ENCODE data around the gene PARD3.

PARD3 gene

GRCh38 chr10:34143466-34143865 is 671.6 kb downstream of the PARD3 start:
- ChIA-PET CTCF (no interaction called here), POLR2A (no interaction called here)

GRCh38 chr10:34141032-34141680 is 673.9 kb downstream of the PARD3 start:
- CTCF ChIA-PET: interaction anchor here (0.6 kb wide), 1 partner anchor 749 kb away, joined by 3 read pairs; no protein-coding TSS in a partner anchor
- TF ChIP-seq TARDBP (IDR thresholded peaks at IDR 0.05): no peak
- DNase-seq (ENCODE audit: extremely low spot score): no peak
- POLR2A ChIA-PET: no interaction called here

More at GRCh38 chr10:34143466-34143865, 671.6 kb downstream of the PARD3 start:
- TF ChIP-seq SUZ12 (IDR thresholded peaks at IDR 0.05) (no peak), HDGF (IDR thresholded peaks at IDR 0.05; ENCODE audit: borderline replicate concordance) (no peak), L3MBTL2 (conservative IDR thresholded peaks at IDR 0.05) (no peak), CTBP1 (IDR thresholded peaks at IDR 0.05; ENCODE audit: borderline replicate concordance) (no peak), BHLHE40 (IDR thresholded peaks at IDR 0.05; ENCODE audit: borderline replicate concordance) (no peak), SP1 (IDR thresholded peaks at IDR 0.05) (no peak), ZNF384 (IDR thresholded peaks at IDR 0.05) (no peak)
- TF ChIP-seq, protein P1, sequence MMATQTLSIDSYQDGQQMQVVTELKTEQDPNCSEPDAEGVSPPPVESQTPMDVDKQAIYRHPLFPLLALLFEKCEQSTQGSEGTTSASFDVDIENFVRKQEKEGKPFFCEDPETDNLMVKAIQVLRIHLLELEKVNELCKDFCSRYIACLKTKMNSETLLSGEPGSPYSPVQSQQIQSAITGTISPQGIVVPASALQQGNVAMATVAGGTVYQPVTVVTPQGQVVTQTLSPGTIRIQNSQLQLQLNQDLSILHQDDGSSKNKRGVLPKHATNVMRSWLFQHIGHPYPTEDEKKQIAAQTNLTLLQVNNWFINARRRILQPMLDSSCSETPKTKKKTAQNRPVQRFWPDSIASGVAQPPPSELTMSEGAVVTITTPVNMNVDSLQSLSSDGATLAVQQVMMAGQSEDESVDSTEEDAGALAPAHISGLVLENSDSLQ (IDR thresholded peaks at IDR 0.05): no peak
- no peak for DNase-seq (ENCODE audit: extremely low spot score)

GRCh38 chr10:34139559-34139958 is 675.5 kb downstream of the PARD3 start:
- CTCF ChIA-PET: no interaction called here
- TF ChIP-seq TARDBP (IDR thresholded peaks at IDR 0.05) (no peak), FOXK2 (IDR thresholded peaks at IDR 0.05) (no peak), ARNT (IDR thresholded peaks at IDR 0.05) (no peak), L3MBTL2 (conservative IDR thresholded peaks at IDR 0.05) (no peak), SP1 (IDR thresholded peaks at IDR 0.05) (no peak), ELF4 (IDR thresholded peaks at IDR 0.05) (no peak), FOXA1 (IDR thresholded peaks at IDR 0.05) (no peak)
- TF ChIP-seq, protein P1 (IDR thresholded peaks at IDR 0.05): peak; percentile 61
- no peak for DNase-seq (ENCODE audit: extremely low spot score)
- POLR2A ChIA-PET: no interaction called here

DNA sequence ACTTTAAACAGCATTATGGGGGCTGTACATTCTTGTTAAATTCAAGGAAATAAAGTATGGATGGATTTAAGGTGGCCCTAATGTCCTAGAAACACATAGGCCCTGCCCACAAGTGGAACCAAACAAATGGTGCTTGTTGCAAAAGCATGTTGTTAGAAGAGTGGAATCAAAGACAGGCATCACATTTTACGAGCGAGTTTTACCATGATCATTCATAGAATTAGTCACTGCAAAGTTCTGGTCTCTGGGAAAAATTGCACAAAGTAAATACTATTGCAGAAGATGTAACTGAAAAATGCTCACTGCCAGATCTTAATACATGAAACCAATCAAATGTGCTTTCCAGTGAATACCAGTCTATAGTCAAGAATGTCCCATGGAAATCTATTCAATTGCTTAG is 677.1 kb downstream of the PARD3 start:
- ChIA-PET CTCF (no interaction called here), POLR2A (no interaction called here)
- DNase-seq (ENCODE audit: extremely low spot score): no peak
- TF ChIP-seq FOXA1 (IDR thresholded peaks at IDR 0.05) (no peak), CTBP1 (IDR thresholded peaks at IDR 0.05; ENCODE audit: borderline replicate concordance) (no peak), ZNF384 (IDR thresholded peaks at IDR 0.05) (no peak)
- TF ChIP-seq, protein P1 (IDR thresholded peaks at IDR 0.05): no peak

DNA sequence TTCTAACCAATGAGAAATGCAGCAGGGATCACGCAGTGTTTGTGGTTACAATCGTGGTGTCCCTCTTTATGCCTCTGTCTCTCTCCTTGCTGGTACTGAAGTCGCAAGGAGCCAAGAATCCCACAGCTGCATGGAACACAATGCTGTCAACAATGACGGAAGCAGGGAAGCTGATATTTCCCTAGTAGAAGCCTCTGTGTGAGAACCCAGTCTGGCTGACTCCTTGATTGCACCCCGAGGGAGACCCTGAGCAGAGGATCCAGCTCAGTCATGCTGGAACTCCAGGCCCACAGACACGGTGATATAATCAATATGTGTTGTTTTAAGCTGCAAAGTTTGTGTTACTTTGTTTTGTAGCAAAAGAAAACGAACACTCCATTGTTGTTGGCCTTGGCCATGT is 677.9 kb downstream of the PARD3 start:
- TF ChIP-seq SP1 (IDR thresholded peaks at IDR 0.05): no peak
- TF ChIP-seq FOXK2 (IDR thresholded peaks at IDR 0.05): no peak
- no peak for TF ChIP-seq FOXM1 (IDR thresholded peaks at IDR 0.05; ENCODE audit: borderline replicate concordance)
- no peak for TF ChIP-seq HDGF (IDR thresholded peaks at IDR 0.05; ENCODE audit: borderline replicate concordance)
- TF ChIP-seq ZNF384 (IDR thresholded peaks at IDR 0.05): no peak
- TF ChIP-seq ARNT (IDR thresholded peaks at IDR 0.05): no peak
- no peak for TF ChIP-seq BHLHE40 (IDR thresholded peaks at IDR 0.05; ENCODE audit: borderline replicate concordance)
- no peak for TF ChIP-seq TARDBP (IDR thresholded peaks at IDR 0.05)
- no peak for TF ChIP-seq CTBP1 (IDR thresholded peaks at IDR 0.05; ENCODE audit: borderline replicate concordance)
- TF ChIP-seq ELF4 (IDR thresholded peaks at IDR 0.05): no peak
- TF ChIP-seq LEF1 (IDR thresholded peaks at IDR 0.05; ENCODE audit: borderline replicate concordance): no peak
- no peak for TF ChIP-seq L3MBTL2 (conservative IDR thresholded peaks at IDR 0.05)
- no peak for TF ChIP-seq FOXA1 (IDR thresholded peaks at IDR 0.05)
- TF ChIP-seq, protein P1 (IDR thresholded peaks at IDR 0.05): no peak
- ChIA-PET POLR2A (no interaction called here), CTCF (no interaction called here)
- DNase-seq (ENCODE audit: extremely low spot score): no peak

DNA sequence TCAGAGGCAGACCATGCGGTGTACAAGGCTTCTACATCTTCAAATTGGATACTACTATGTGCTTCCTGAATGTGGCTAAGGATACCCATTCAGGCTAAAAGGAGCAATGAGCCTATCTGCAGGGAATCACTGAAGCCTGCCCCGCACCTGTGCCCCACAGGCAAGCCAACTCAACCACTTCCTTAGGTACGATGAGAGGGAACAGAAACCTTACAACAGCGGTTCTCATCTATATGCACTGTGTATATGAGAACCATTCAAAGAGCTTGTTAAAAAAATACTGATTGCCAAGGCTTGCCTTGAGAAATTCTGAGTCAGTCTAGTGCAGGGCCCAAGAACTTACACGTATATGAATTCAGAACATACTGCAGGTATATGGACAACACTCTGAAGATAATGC is 679.6 kb downstream of the PARD3 start:
- TF ChIP-seq, protein P1 (IDR thresholded peaks at IDR 0.05): no peak
- no peak for TF ChIP-seq FOXM1 (IDR thresholded peaks at IDR 0.05; ENCODE audit: borderline replicate concordance)
- no peak for TF ChIP-seq SP1 (IDR thresholded peaks at IDR 0.05)
- TF ChIP-seq ARNT (IDR thresholded peaks at IDR 0.05): no peak
- no peak for TF ChIP-seq L3MBTL2 (conservative IDR thresholded peaks at IDR 0.05)
- TF ChIP-seq HDGF (IDR thresholded peaks at IDR 0.05; ENCODE audit: borderline replicate concordance): no peak
- TF ChIP-seq ELF4 (IDR thresholded peaks at IDR 0.05): no peak
- TF ChIP-seq LEF1 (IDR thresholded peaks at IDR 0.05; ENCODE audit: borderline replicate concordance): no peak
- no peak for TF ChIP-seq FOXK2 (IDR thresholded peaks at IDR 0.05)
- TF ChIP-seq TARDBP (IDR thresholded peaks at IDR 0.05): no peak
- no peak for TF ChIP-seq NFRKB (IDR thresholded peaks at IDR 0.05)
- TF ChIP-seq ZNF384 (IDR thresholded peaks at IDR 0.05): no peak
- TF ChIP-seq CTBP1 (IDR thresholded peaks at IDR 0.05; ENCODE audit: borderline replicate concordance): no peak
- no peak for TF ChIP-seq SUZ12 (IDR thresholded peaks at IDR 0.05)
- TF ChIP-seq FOXA1 (IDR thresholded peaks at IDR 0.05): no peak
- no peak for TF ChIP-seq BHLHE40 (IDR thresholded peaks at IDR 0.05; ENCODE audit: borderline replicate concordance)
- ChIA-PET POLR2A (no interaction called here), CTCF (no interaction called here)
- no peak for DNase-seq (ENCODE audit: extremely low spot score)
